Measurements from ENCODE around the gene ATP9B.

The ATP9B gene

DNA sequence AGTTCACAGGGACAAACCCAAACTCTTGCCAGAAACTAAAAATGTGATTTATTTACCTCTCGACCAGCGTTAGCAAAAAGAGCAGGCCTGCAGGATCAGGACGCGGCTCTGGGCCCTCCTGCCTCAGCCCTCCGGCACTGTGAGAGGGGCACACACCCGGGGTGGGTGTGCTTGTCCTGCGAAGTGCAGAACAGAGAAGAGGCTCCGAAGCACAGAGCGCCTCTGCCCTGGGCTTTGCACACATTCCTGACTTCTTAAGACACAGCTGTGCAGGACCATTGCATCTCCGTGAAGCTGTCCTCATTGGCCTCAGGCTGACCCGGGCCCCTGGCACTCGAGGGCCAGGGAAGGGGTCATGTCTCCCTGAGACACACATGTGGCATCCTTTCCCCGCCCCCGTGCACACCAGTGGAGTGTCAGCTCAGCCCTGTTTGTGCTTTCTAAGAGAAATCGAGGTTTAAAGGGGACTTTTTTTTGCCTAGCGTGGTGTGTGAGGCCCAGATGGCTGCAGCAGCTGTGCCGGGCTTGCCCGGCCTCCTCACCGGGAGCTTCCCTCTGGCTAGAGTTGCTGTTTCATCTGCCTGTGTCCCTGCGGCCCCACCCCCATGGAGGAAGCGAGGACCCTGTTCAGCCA is 316.6 kb downstream of the ATP9B start:
- DNase-seq (ENCODE audit: extremely low read depth, low read depth), result no peak
- H3K4me3 ChIP-seq (replicated peaks; ENCODE audit: low read depth, low read length), result no peak overlapping the region
- TF ChIP-seq CTCF (IDR thresholded peaks at IDR 0.05; ENCODE audit: low read depth, low read length, missing control alignments), result no peak

- no peak overlapping the region for H3K4me3 ChIP-seq (replicated peaks; ENCODE audit: low read depth, low read length)
- no peak for TF ChIP-seq CTCF (IDR thresholded peaks at IDR 0.05; ENCODE audit: low read depth, low read length, missing control alignments)
- no peak for DNase-seq (ENCODE audit: extremely low read depth, low read depth)
These were observed 317.4 kb downstream of the ATP9B start for GRCh38 chr18:79386547-79386946.

GRCh38 chr18:79387214-79387613 is 318.0 kb downstream of the ATP9B start:
- H3K4me3 ChIP-seq (replicated peaks; ENCODE audit: low read depth, low read length), result no peak overlapping the region
- no peak for TF ChIP-seq CTCF (IDR thresholded peaks at IDR 0.05; ENCODE audit: low read depth, low read length, missing control alignments)
- no peak for DNase-seq (ENCODE audit: extremely low read depth, low read depth)

DNA sequence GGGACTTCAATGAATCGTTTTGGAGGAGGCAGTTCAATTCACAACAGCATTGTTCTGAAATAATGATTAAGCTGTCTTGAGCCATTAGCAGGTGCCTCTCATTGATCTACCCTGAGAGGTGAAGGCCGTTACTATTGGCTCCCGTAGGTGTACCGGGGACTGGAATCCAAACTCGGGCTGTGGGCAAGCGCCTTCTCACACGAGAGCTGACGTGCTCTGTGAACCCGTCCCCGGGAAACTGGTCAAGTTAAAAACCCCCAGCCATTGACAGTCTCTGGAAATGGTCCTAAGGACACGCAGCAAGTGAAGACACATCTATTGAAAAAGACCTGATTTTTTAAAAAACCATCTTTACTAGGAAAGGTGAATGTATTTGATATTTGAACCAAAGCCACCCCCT is 318.4 kb downstream of the ATP9B start:
- no peak for DNase-seq (ENCODE audit: extremely low read depth, low read depth)
- TF ChIP-seq CTCF (IDR thresholded peaks at IDR 0.05; ENCODE audit: low read depth, low read length, missing control alignments), result no peak
- no peak overlapping the region for H3K4me3 ChIP-seq (replicated peaks; ENCODE audit: low read depth, low read length)

DNA sequence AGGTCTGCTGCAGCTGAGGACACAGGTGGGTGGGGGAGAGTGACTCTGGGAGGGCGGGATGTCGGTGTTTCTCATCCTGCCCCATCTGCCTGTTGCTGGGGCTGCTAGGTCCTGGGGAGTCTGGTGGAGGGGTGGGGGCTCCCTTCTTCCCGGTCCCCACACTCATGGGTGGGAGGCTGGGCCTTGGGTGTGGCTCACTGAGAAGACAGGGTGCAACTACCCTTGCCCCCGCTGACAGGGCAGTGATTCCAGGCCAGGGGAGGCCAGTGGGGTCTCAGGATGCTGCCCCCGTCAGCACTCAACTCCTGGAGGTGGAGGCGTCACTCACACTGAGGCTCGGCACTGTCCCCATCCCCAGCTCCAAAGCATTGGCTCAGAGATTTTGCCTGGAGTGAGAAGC is 318.8 kb downstream of the ATP9B start:
- no peak for TF ChIP-seq CTCF (IDR thresholded peaks at IDR 0.05; ENCODE audit: low read depth, low read length, missing control alignments)
- no peak overlapping the region for H3K4me3 ChIP-seq (replicated peaks; ENCODE audit: low read depth, low read length)
- DNase-seq (ENCODE audit: extremely low read depth, low read depth), result no peak

GRCh38 chr18:79389689-79390088 is 320.5 kb downstream of the ATP9B start:
- no peak for TF ChIP-seq CTCF (IDR thresholded peaks at IDR 0.05; ENCODE audit: low read depth, low read length, missing control alignments)
- no peak for DNase-seq (ENCODE audit: extremely low read depth, low read depth)
- no peak overlapping the region for H3K4me3 ChIP-seq (replicated peaks; ENCODE audit: low read depth, low read length)

DNA sequence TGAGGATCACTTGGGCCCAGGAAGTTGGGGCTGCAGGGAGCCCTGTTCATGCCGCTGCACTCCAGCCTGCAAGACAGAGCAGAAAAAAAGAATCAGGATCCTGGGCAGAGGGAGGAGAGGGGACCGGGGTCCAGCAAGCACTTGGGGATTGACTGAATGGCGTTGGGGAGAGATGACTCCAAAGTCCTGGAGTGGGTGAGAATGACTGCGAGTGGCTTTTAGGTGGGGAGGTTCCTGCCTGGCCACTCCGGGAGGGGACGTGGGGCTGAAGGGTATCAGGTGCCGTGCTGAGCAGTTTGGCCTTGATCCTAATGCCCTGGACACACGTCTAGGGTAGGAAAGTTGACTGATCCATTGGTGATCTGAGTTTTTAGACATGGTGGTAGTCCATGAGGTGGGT is 323.0 kb downstream of the ATP9B start:
- no peak for DNase-seq (ENCODE audit: extremely low read depth, low read depth)
- no peak for TF ChIP-seq CTCF (IDR thresholded peaks at IDR 0.05; ENCODE audit: low read depth, low read length, missing control alignments)
- no peak overlapping the region for H3K4me3 ChIP-seq (replicated peaks; ENCODE audit: low read depth, low read length)

Measured in HFF-Myc (cell line).